ENCODE measurements around the gene TRPM3. TPM values are rescaled to one million over a fixed set of nuclear protein-coding genes. Genes with fewer than 3 reads are reported as not detected.

Gene TRPM3
- total RNA-seq, 1 donor from 2014 or later, result 0.38 TPM

- no peak for DNase-seq (ENCODE audit: low spot score)
- no peak for ATAC-seq
Observed at GRCh38 chr9:71098801-71099200, 22.6 kb downstream of the TRPM3 start.

GRCh38 chr9:71097671-71098070, 23.8 kb downstream of the TRPM3 start:
- DNase-seq (ENCODE audit: low spot score), result no peak
- ATAC-seq, result peak; percentile 47

GRCh38 chr9:71096421-71097108, 24.9 kb downstream of the TRPM3 start:
- DNase-seq (ENCODE audit: low spot score) (peak; percentile 90), ATAC-seq (peak; percentile 85)

- ATAC-seq (peak; percentile 32), DNase-seq (ENCODE audit: low spot score) (no peak)
Observed at GRCh38 chr9:71094708-71095251, 26.6 kb downstream of the TRPM3 start.

- DNase-seq (ENCODE audit: low spot score) (no peak), ATAC-seq (no peak)
Observed at GRCh38 chr9:71090896-71091295, 30.5 kb downstream of the TRPM3 start.

GRCh38 chr9:71079451-71079850, 42.0 kb downstream of the TRPM3 start:
- no peak for DNase-seq (ENCODE audit: low spot score)
- ATAC-seq, result no peak

GRCh38 chr9:71076096-71076495, 45.3 kb downstream of the TRPM3 start:
- DNase-seq (ENCODE audit: low spot score) (no peak), ATAC-seq (no peak)

GRCh38 chr9:71073494-71073893, 47.9 kb downstream of the TRPM3 start:
- no peak for ATAC-seq
- DNase-seq (ENCODE audit: low spot score), result no peak

- no peak for ATAC-seq
Observed at GRCh38 chr9:71072587-71072986, 48.8 kb downstream of the TRPM3 start.

GRCh38 chr9:71071633-71072032, 49.8 kb downstream of the TRPM3 start:
- ATAC-seq (no peak), DNase-seq (ENCODE audit: low spot score) (no peak)

More at GRCh38 chr9:71072587-71072986, 48.8 kb downstream of the TRPM3 start:
- no peak for DNase-seq (ENCODE audit: low spot score)

- no peak for ATAC-seq
- no peak for DNase-seq (ENCODE audit: low spot score)
Observed at GRCh38 chr9:71058660-71059059, 62.8 kb downstream of the TRPM3 start.

GRCh38 chr9:71052287-71052686, 69.1 kb downstream of the TRPM3 start:
- DNase-seq (ENCODE audit: low spot score) (no peak), ATAC-seq (no peak)

GRCh38 chr9:71048280-71048679, 73.1 kb downstream of the TRPM3 start:
- DNase-seq (ENCODE audit: low spot score), result no peak
- ATAC-seq, result no peak

GRCh38 chr9:71042448-71042990, 78.9 kb downstream of the TRPM3 start:
- ATAC-seq, result peak; percentile 73
- DNase-seq (ENCODE audit: low spot score), result no peak

GRCh38 chr9:71037521-71037920, 83.9 kb downstream of the TRPM3 start:
- ATAC-seq (no peak), DNase-seq (ENCODE audit: low spot score) (no peak)

- peak; percentile 65 for ATAC-seq
Observed at GRCh38 chr9:71036501-71036900, 84.9 kb downstream of the TRPM3 start.

GRCh38 chr9:71032779-71033178, 88.6 kb downstream of the TRPM3 start:
- DNase-seq (ENCODE audit: low spot score), result no peak
- ATAC-seq, result peak; percentile 47

More at GRCh38 chr9:71036501-71036900, 84.9 kb downstream of the TRPM3 start:
- peak; percentile 51 for DNase-seq (ENCODE audit: low spot score)

GRCh38 chr9:71025728-71026127, 95.7 kb downstream of the TRPM3 start:
- no peak for ATAC-seq
- no peak for DNase-seq (ENCODE audit: low spot score)

GRCh38 chr9:71025201-71025600, 96.2 kb downstream of the TRPM3 start:
- DNase-seq (ENCODE audit: low spot score), result no peak
- ATAC-seq, result no peak

GRCh38 chr9:71010258-71010657, 111.2 kb downstream of the TRPM3 start:
- DNase-seq (ENCODE audit: low spot score) (no peak), ATAC-seq (no peak)

- ATAC-seq, result no peak
- no peak for DNase-seq (ENCODE audit: low spot score)
Observed at GRCh38 chr9:71005456-71005855, 116.0 kb downstream of the TRPM3 start.

- DNase-seq (ENCODE audit: low spot score), result no peak
- ATAC-seq, result no peak
Observed at GRCh38 chr9:71004196-71004595, 117.2 kb downstream of the TRPM3 start.

Data from left lobe of liver (tissue), 2 donors.